Measurements from ENCODE around the gene THSD4. TPM values are rescaled to one million over a fixed set of nuclear protein-coding genes. Genes with fewer than 3 reads are reported as not detected.

Gene THSD4
- total RNA-seq, 1 experiment from 2014 or later: 29.3 TPM

GRCh38 chr15:71290881-71291635 is 175.8 kb downstream of the THSD4 start:
- Histone ChIP-seq H2AFZ (no peak overlapping the region), H3K36me3 (ENCODE audit: low read depth) (peaks cover 7% of the 10 kb centered on the region; the same call in 1 of the 2 replicates), H3K9me2 (ENCODE audit: insufficient read depth) (no peaks in the 10 kb centered on the region), H3K4me3 (no peak overlapping the region), H3K9me3 (ENCODE audit: insufficient read depth, low read depth) (no peaks in the 10 kb centered on the region; the same call in 1 of the 2 replicates), H4K20me1 (ENCODE audit: insufficient read depth) (no peaks in the 10 kb centered on the region), H3K4me1 (replicated peaks; ENCODE audit: insufficient read depth) (peaks cover 56% of the 10 kb centered on the region), H3K4me2 (no peak overlapping the region), H3F3A (ENCODE audit: insufficient read depth, low read depth) (peaks cover 42% of the 10 kb centered on the region), H3K27me3 (ENCODE audit: insufficient read depth, low read depth) (no peaks in the 10 kb centered on the region), H3K27ac (no peak overlapping the region), H3K79me2 (ENCODE audit: low read depth) (peaks cover 17% of the 10 kb centered on the region; the same call in 1 of the 2 replicates)
- ChIA-PET CTCF (no interaction called here), POLR2A (ENCODE audit: unreplicated experiment) (no interaction called here)
- intact Hi-C loops (cut with micrococcal nuclease; ENCODE audit: unreplicated experiment): no loop called here
- TF ChIP-seq EZH2 (IDR thresholded peaks at IDR 0.05; ENCODE audit: low read depth): no peak
- TF ChIP-seq CTCF (conservative IDR thresholded peaks at IDR 0.05): no peak
- no peak for DNase-seq
- no TSS peak for BruUV-seq (replicated peaks)

GRCh38 chr15:71291723-71292122 is 176.5 kb downstream of the THSD4 start:
- H3K27me3 ChIP-seq (ENCODE audit: insufficient read depth, low read depth): no peaks in the 10 kb centered on the region

GRCh38 chr15:71293723-71294122 is 178.5 kb downstream of the THSD4 start:
- TF ChIP-seq CTCF (conservative IDR thresholded peaks at IDR 0.05) (no peak), EZH2 (IDR thresholded peaks at IDR 0.05; ENCODE audit: low read depth) (no peak)
- peak overlapping the region; percentile 72 for H3K4me2 ChIP-seq
- no peaks in the 10 kb centered on the region for H4K20me1 ChIP-seq (ENCODE audit: insufficient read depth)
- H3K4me1 ChIP-seq (replicated peaks; ENCODE audit: insufficient read depth): peaks cover 70% of the 10 kb centered on the region
- intact Hi-C loops (cut with micrococcal nuclease; ENCODE audit: unreplicated experiment): loop anchor here (2.0 kb wide), 3 partner anchors 283 to 497 kb away; no protein-coding TSS in a partner anchor
- no peak overlapping the region for H2AFZ ChIP-seq
- BruUV-seq (replicated peaks): no TSS peak
- peaks cover 60% of the 10 kb centered on the region for H3F3A ChIP-seq (ENCODE audit: insufficient read depth, low read depth)
- no peaks in the 10 kb centered on the region for H3K27me3 ChIP-seq (ENCODE audit: insufficient read depth, low read depth)
- H3K36me3 ChIP-seq (ENCODE audit: low read depth): peaks cover 7% of the 10 kb centered on the region; the same call in 1 of the 2 replicates
- H3K79me2 ChIP-seq (ENCODE audit: low read depth): peaks cover 32% of the 10 kb centered on the region
- ChIA-PET CTCF (no interaction called here), POLR2A (ENCODE audit: unreplicated experiment) (interaction anchor here (0.7 kb wide), 2 partner anchors 14 to 178 kb away, joined by 4 to 11 read pairs; no protein-coding TSS in a partner anchor)
- H3K9me2 ChIP-seq (ENCODE audit: insufficient read depth): no peaks in the 10 kb centered on the region
- peak overlapping the region; percentile 21; the same call in 1 of the 2 replicates for H3K4me3 ChIP-seq
- H3K9me3 ChIP-seq (ENCODE audit: insufficient read depth, low read depth): no peaks in the 10 kb centered on the region; the same call in 1 of the 2 replicates
- peak overlapping the region; percentile 100 for H3K27ac ChIP-seq
- no peak for DNase-seq

More at GRCh38 chr15:71291723-71292122, 176.5 kb downstream of the THSD4 start:
- DNase-seq: no peak
- no TSS peak for BruUV-seq (replicated peaks)
- peaks cover 7% of the 10 kb centered on the region; the same call in 1 of the 2 replicates for H3K36me3 ChIP-seq (ENCODE audit: low read depth)
- no peak overlapping the region for H3K27ac ChIP-seq
- H3K79me2 ChIP-seq (ENCODE audit: low read depth): peaks cover 17% of the 10 kb centered on the region; the same call in 1 of the 2 replicates
- no peak overlapping the region for H3K4me2 ChIP-seq
- H3K9me2 ChIP-seq (ENCODE audit: insufficient read depth): no peaks in the 10 kb centered on the region
- no peaks in the 10 kb centered on the region; the same call in 1 of the 2 replicates for H3K9me3 ChIP-seq (ENCODE audit: insufficient read depth, low read depth)
- no peaks in the 10 kb centered on the region for H4K20me1 ChIP-seq (ENCODE audit: insufficient read depth)
- intact Hi-C loops (cut with micrococcal nuclease; ENCODE audit: unreplicated experiment): no loop called here
- no peak overlapping the region for H3K4me3 ChIP-seq
- H3K4me1 ChIP-seq (replicated peaks; ENCODE audit: insufficient read depth): peaks cover 63% of the 10 kb centered on the region
- TF ChIP-seq CTCF (conservative IDR thresholded peaks at IDR 0.05) (no peak), EZH2 (IDR thresholded peaks at IDR 0.05; ENCODE audit: low read depth) (no peak)
- H3F3A ChIP-seq (ENCODE audit: insufficient read depth, low read depth): peaks cover 48% of the 10 kb centered on the region
- POLR2A ChIA-PET (ENCODE audit: unreplicated experiment): no interaction called here
- CTCF ChIA-PET: no interaction called here
- H2AFZ ChIP-seq: no peak overlapping the region
